Activated T-cell treated with anti-CD3 and anti-CD28 coated beads, Interleukin-2, amount 50 U/mL, for 48 hours (primary cell): ENCODE results near the gene PDE7B.

Experiments used
- DNase-seq, 2 experiments: peaks; one replicate each; pipeline ENCODE4 v3.0.0-alpha.2; 2020

PDE7B gene

GRCh38 chr6:136163260-136163659 lies 311.8 kb downstream of the PDE7B start:
- DNase-seq: no peak

GRCh38 chr6:136166815-136167214 lies 315.3 kb downstream of the PDE7B start:
- DNase-seq: no peak

GRCh38 chr6:136169394-136170148 lies 318.1 kb downstream of the PDE7B start:
- no peak for DNase-seq

- DNase-seq: no peak
Observed at GRCh38 chr6:136171231-136171630, 319.7 kb downstream of the PDE7B start.

GRCh38 chr6:136173519-136174507 lies 322.3 kb downstream of the PDE7B start:
- peak in 1 of 2 experiments; percentile 21 for DNase-seq

- DNase-seq: no peak
Observed at GRCh38 chr6:136174510-136174909, 323.0 kb downstream of the PDE7B start.

GRCh38 chr6:136175873-136176272 lies 324.4 kb downstream of the PDE7B start:
- DNase-seq: no peak

- no peak for DNase-seq
Observed at GRCh38 chr6:136178749-136179148, 327.2 kb downstream of the PDE7B start.

- no peak for DNase-seq
Observed at GRCh38 chr6:136180704-136181511, 329.4 kb downstream of the PDE7B start.

- DNase-seq: no peak
Observed at GRCh38 chr6:136181512-136181833, 330.0 kb downstream of the PDE7B start.

- DNase-seq: no peak
Observed at GRCh38 chr6:136181861-136182260, 330.4 kb downstream of the PDE7B start.

GRCh38 chr6:136184738-136185137 lies 333.2 kb downstream of the PDE7B start:
- DNase-seq: no peak

GRCh38 chr6:136186363-136186762 lies 334.9 kb downstream of the PDE7B start:
- DNase-seq: no peak

- DNase-seq: no peak
Observed at GRCh38 chr6:136188486-136188885, 337.0 kb downstream of the PDE7B start.

GRCh38 chr6:136189104-136189503 lies 337.6 kb downstream of the PDE7B start:
- DNase-seq: no peak

- DNase-seq: no peak
Observed at GRCh38 chr6:136191606-136192312, 340.3 kb downstream of the PDE7B start.

- DNase-seq: no peak
Observed at GRCh38 chr6:136192902-136193301, 341.4 kb downstream of the PDE7B start.

GRCh38 chr6:136201732-136202131 lies 350.2 kb downstream of the PDE7B start:
- DNase-seq: no peak

GRCh38 chr6:136208783-136209182 lies 357.3 kb downstream of the PDE7B start:
- DNase-seq: no peak

- DNase-seq: no peak
Observed at GRCh38 chr6:136209496-136209895, 358.0 kb downstream of the PDE7B start.

GRCh38 chr6:136210398-136211165 lies 359.1 kb downstream of the PDE7B start:
- no peak for DNase-seq

- DNase-seq: no peak
Observed at GRCh38 chr6:136212608-136213007, 361.1 kb downstream of the PDE7B start.
